Heart right ventricle (tissue), 16 donors: ENCODE measurements around the gene LYPD1. TPM values are rescaled to one million over a fixed set of nuclear protein-coding genes. Genes with fewer than 3 reads are reported as not detected.
"Not testable (repeated sequence)": the region's sequence is repeated elsewhere in the genome, so short reads cannot be mapped to it uniquely, and the experiment has no call there.

Experiments
- ATAC-seq, 8 donors: fragments of 200-7000 bp; cut with Tn5 transposase; one replicate each; pipeline ENCODE4 v1.9.1; 2020; ENCODE audit warnings: mild to moderate bottlenecking in 8 of 8, moderate library complexity in 8 of 8, moderate number of reproducible peaks in 1 of 8
- DNase-seq, 2 donors: peaks; one replicate each; pipeline ENCODE4 v3.0.0-alpha.2; 2020
- H3K27ac ChIP-seq, 10 donors: fragments of 200-600 bp; sonication (generic) in 2 of 10; one replicate each; pipeline versions ENCODE4 v1.5.0 to v1.8.0; 2020 to 2022; ENCODE audit warnings: mild to moderate bottlenecking in 3 of 10
- H3K27me3 ChIP-seq, 7 donors: fragments of 200-600 bp; one replicate each; pipeline ENCODE4 v1.8.0; 2021 to 2022; ENCODE audit warnings: mild to moderate bottlenecking in 2 of 7
- H3K36me3 ChIP-seq, 9 donors: fragments of 200-600 bp; sonication (generic) in 1 of 9; one replicate each; pipeline versions ENCODE4 v1.5.0 to v1.8.0; 2020 to 2022; ENCODE audit warnings: mild to moderate bottlenecking in 2 of 9
- H3K4me1 ChIP-seq, 9 donors: fragments of 200-600 bp; sonication (generic) in 1 of 9; one replicate each; pipeline versions ENCODE4 v1.5.0 to v1.8.0; 2020 to 2022; ENCODE audit warnings: mild to moderate bottlenecking in 4 of 9
- H3K4me3 ChIP-seq, 10 donors: fragments of 200-600 bp; sonication (generic) in 2 of 10; one replicate each; pipeline versions ENCODE4 v1.5.0 to v1.8.0; 2020 to 2022; ENCODE audit warnings: mild to moderate bottlenecking in 7 of 10, moderate library complexity in 2 of 10
- H3K9me3 ChIP-seq, 11 donors: fragments of 200-600 bp in 10 of 11; sonication (generic) in 2 of 11; one replicate each; pipeline versions ENCODE4 v1.5.0 to v1.8.0; 2013 to 2022; ENCODE audit warnings: mild to moderate bottlenecking in 2 of 11, control low read depth in 1 of 11, moderate library complexity in 1 of 11
- WGBS, 2 donors: extraction: QIAGEN DNeasy Blood & Tissue Kit; methylation state at CpG; one replicate each; pipeline ENCODE4 v1.1.7; 2013; ENCODE audit warnings: inconsistent platforms in 1 of 2; 5-methylcytosine and 5-hydroxymethylcytosine counted together
- intact Hi-C, 10 donors: fragments of 100-400 bp; cut with DNase I; formaldehyde crosslinking; loops; one replicate each; pipeline versions ENCODE4 v1.11.1 to v1.14.2; 2022
- polyA plus RNA-seq, 2 donors: library from polyadenylated mRNA; stranded (reverse); fragments of 200-250 nt; gene quantifications; one replicate each; pipeline ENCODE4 v1.2.3, GENCODE V29; 2013
- total RNA-seq, 10 donors: library from RNA; stranded (reverse); fragmentation: NEBNext Ultra II Directional in 3 of 10; extraction: Animal tissue kit (Norgen Biotek cat#: 25700) in 3 of 10; gene quantifications; one replicate each; pipeline versions ENCODE4 v1.2.1 to v1.2.4, GENCODE V29; 2021 to 2023
- TF ChIP-seq, protein P1 (sequence below), 9 donors: fragments of 200-600 bp; sonication (generic) in 2 of 9; IDR thresholded peaks; one replicate each; pipeline versions ENCODE4 v1.5.0 to v1.8.0; 2021 to 2022; ENCODE audit warnings: antibody characterized with exemption in 9 of 9, mild to moderate bottlenecking in 5 of 9, moderate library complexity in 1 of 9
- donor health status: Arrhythmogenic right ventricular cardiomyopathy.
- donor health status: ischemic (EF 13 %, LVEDD 7.1; RV severe dilation, severe dysfunction).
- donor health status: healthy with polysubstance abuse.
- donor health status: DM: no; HTN: yes; CAD: no.
- donor health status: DM: no; HTN: no; CAD: no.
- donor health status: ischemic (EF 25% LVEDD 6.9; RV normal size, moderate dysfunction).
- donor health status: ischemic (EF 25% LVEDD 5.7; RV mildly dilated, moderate dysfunction).
- donor health status: healthy.
- donor health status: DM: yes; HTN: yes; CAD: no.
- donor health status: Ischemic cardiomyopathy.
- donor health status: ischemic (EF 35%, LVEDD 5.7; RV mildly dilated, moderate dysfunction).
- donor health status: nonischemic (EF 11% LVEDD 7.7; RV severe dilation, severe dysfunction).
- donor health status: DM: yes; HTN: yes; CAD: no.
- donor health status: PGD.
- donor health status: ischemic (EF 29% LVEDD 5.4; RV normal size, mild dysfunction).
- donor health status: nonischemic (EF 23%, LVEDD 6.1; RV moderate dilation, normal function).

LYPD1 gene
- total and polyA plus RNA-seq, 12 donors, result 0.16 to 0.72 (median 0.42) TPM; not detected in 3

DNA sequence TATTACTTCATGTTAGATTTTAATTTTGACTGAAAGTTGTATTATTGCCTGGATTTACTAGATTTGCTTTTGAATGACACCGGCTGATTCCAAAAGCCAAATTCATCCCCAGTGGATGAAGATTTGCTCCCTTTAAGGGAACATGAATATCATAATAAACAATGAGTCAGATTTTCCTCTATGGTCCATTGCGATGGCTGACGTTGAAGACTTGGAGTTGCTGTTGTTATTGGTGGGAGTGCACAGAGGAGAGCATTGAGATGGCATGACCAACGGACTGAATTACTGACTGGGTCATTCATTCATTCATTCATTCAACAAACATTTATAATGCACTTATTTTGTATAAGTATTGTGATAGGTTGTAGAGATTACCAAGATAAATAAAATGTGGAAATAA, 33.4 kb upstream of the LYPD1 start:
- Histone ChIP-seq H3K9me3 (no peaks in the 10 kb centered on the region), H3K4me1 (no peaks in the 10 kb centered on the region), H3K4me3 (no peak overlapping the region), H3K27ac (no peak overlapping the region), H3K36me3 (no peaks in the 10 kb centered on the region), H3K27me3 (no peaks in the 10 kb centered on the region)
- DNase-seq (no peak), ATAC-seq (no peak)
- TF ChIP-seq, protein P1, sequence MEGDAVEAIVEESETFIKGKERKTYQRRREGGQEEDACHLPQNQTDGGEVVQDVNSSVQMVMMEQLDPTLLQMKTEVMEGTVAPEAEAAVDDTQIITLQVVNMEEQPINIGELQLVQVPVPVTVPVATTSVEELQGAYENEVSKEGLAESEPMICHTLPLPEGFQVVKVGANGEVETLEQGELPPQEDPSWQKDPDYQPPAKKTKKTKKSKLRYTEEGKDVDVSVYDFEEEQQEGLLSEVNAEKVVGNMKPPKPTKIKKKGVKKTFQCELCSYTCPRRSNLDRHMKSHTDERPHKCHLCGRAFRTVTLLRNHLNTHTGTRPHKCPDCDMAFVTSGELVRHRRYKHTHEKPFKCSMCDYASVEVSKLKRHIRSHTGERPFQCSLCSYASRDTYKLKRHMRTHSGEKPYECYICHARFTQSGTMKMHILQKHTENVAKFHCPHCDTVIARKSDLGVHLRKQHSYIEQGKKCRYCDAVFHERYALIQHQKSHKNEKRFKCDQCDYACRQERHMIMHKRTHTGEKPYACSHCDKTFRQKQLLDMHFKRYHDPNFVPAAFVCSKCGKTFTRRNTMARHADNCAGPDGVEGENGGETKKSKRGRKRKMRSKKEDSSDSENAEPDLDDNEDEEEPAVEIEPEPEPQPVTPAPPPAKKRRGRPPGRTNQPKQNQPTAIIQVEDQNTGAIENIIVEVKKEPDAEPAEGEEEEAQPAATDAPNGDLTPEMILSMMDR (IDR thresholded peaks at IDR 0.05), result no peak
- intact Hi-C loops, result no loop called here
- WGBS, 2 donors, result 67 to 70% methylated on average over 4 of the region's 4 CpGs

DNA sequence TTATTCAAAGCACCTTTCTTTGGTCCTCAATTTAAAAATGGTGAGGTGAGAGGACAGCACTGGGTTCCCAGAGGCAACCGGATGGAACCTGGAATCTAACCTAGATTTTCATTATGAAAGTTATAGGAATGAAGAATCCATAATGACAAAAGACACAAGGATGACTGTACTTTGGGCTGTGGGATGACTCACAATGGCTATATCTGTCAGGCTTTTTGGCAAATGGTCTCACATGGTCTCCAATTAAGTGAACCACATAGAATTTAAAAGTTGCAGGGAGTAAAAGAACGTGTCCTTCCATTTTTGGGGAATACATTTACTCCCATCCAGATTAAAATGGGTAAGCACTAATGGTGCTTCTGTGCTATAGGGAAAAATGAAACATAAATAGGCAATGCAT, 31.8 kb upstream of the LYPD1 start:
- TF ChIP-seq, protein P1 (IDR thresholded peaks at IDR 0.05), result no peak

GRCh38 chr2:132699802-132700201, 29.8 kb upstream of the LYPD1 start:
- ATAC-seq, result not testable (repeated sequence)

More for the DNA sequence above, 31.8 kb upstream of the LYPD1 start:
- Histone ChIP-seq H3K4me1 (no peaks in the 10 kb centered on the region), H3K9me3 (no peaks in the 10 kb centered on the region), H3K27ac (no peak overlapping the region), H3K36me3 (no peaks in the 10 kb centered on the region), H3K4me3 (no peak overlapping the region), H3K27me3 (no peaks in the 10 kb centered on the region)
- 90 to 96% methylated on average over 2 of the region's 2 CpGs for WGBS, 2 donors
- ATAC-seq (no peak), DNase-seq (no peak)
- intact Hi-C loops, result no loop called here

GRCh38 chr2:132698347-132698746, 28.3 kb upstream of the LYPD1 start:
- WGBS, 2 donors, result 87 to 92% methylated on average over 3 of the region's 3 CpGs
- DNase-seq, H3K27me3 ChIP-seq, H3K9me3 ChIP-seq, intact Hi-C loops, H3K36me3 ChIP-seq, H3K4me1 ChIP-seq, H3K4me3 ChIP-seq, H3K27ac ChIP-seq, ATAC-seq: not testable (repeated sequence)

More at GRCh38 chr2:132699802-132700201, 29.8 kb upstream of the LYPD1 start:
- H3K27me3 ChIP-seq, H3K4me3 ChIP-seq, intact Hi-C loops, H3K27ac ChIP-seq, DNase-seq, H3K9me3 ChIP-seq, H3K36me3 ChIP-seq, H3K4me1 ChIP-seq: not testable (repeated sequence)
- 88 to 89% methylated on average over 1 of the region's 2 CpGs for WGBS, 2 donors

DNA sequence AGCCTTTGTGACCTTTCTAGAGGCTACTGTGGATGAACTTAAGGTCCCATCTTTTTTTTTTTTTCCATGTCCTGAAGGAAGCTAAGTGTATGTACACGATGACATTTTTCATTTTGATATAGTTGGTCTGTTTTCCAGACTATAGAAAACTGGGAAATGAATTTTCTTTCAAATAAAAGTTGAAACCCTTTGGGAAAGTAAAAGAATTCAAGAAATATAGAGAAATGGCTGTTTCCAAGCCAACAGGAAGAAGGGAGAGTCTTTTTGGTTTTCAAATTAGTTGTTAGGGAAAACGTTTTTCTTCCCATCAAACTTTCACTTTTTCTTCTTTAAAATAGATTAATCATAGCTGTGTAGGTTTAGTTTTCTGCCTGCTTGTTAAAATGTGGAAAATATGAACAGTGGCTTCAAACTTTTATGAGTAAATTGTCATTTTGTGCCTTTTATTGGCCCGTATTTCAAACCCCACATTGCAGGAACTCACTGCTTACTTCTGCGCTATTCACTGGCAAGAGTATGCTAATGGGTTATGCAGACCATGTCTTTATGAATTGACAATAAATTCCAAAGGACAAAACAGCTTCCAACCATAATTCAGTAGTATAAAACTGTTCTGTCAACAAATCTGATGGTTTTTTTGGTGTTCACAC, 27.7 kb upstream of the LYPD1 start:
- H3K27ac ChIP-seq, result no peak overlapping the region
- H3K27me3 ChIP-seq, result no peaks in the 10 kb centered on the region
- 38 to 51% methylated on average over 4 of the region's 4 CpGs for WGBS, 2 donors
- no peaks in the 10 kb centered on the region for H3K4me1 ChIP-seq
- DNase-seq (no peak), ATAC-seq (peak in 1 of 8 donors; percentile 53)
- H3K9me3 ChIP-seq, result no peaks in the 10 kb centered on the region
- no peak overlapping the region for H3K4me3 ChIP-seq
- TF ChIP-seq, protein P1 (IDR thresholded peaks at IDR 0.05), result no peak
- H3K36me3 ChIP-seq, result no peaks in the 10 kb centered on the region
- intact Hi-C loops, result no loop called here
